H1 (cell line): ENCODE data around the gene EPRS1. TPM values are rescaled to one million over a fixed set of nuclear protein-coding genes. Genes with fewer than 3 reads are reported as not detected.

Experiments
- BACH1 ChIP-seq: IDR thresholded peaks from 2 replicates; pipeline ENCODE4 v1.6.1; 2012; ENCODE audit warnings: low read length, improper control_type of control experiment
- EGR1 ChIP-seq: IDR thresholded peaks from 2 replicates; pipeline ENCODE4 v1.6.1; 2011; ENCODE audit warnings: low read depth, low read length, borderline replicate concordance
- MAFK ChIP-seq: IDR thresholded peaks from 2 replicates; pipeline ENCODE4 v1.6.1; 2012; ENCODE audit warnings: low read depth, mild to moderate bottlenecking, improper control_type of control experiment, low read length
- RFX5 ChIP-seq: IDR thresholded peaks from 2 replicates; pipeline ENCODE4 v1.6.1; 2011; ENCODE audit warnings: low read depth, low read length, improper control_type of control experiment, borderline replicate concordance
- SIN3A ChIP-seq, 2 experiments: IDR thresholded peaks in 1 of 2; conservative IDR thresholded peaks in 1 of 2; 2 replicates each; pipeline ENCODE4 v1.6.1; 2011 to 2012; ENCODE audit warnings: low read length in 2 of 2, improper control_type of control experiment in 1 of 2, low read depth in 1 of 2, mild to moderate bottlenecking in 1 of 2
- TCF12 ChIP-seq: IDR thresholded peaks from 2 replicates; pipeline ENCODE4 v1.6.1; 2011; ENCODE audit warnings: low read depth, mild to moderate bottlenecking, low read length
- YY1 ChIP-seq: IDR thresholded peaks from 2 replicates; pipeline ENCODE4 v1.6.1; 2011; ENCODE audit warnings: low read depth, mild to moderate bottlenecking, low read length
- polyA plus RNA-seq, 7 experiments: library from polyadenylated mRNA; depleted of rRNA in 3 of 7; stranded (reverse) in 5 of 7; unstranded in 2 of 7; fragments of >200 nt in 5 of 7; fragments of 200-250 nt in 2 of 7; gene quantifications; 1 replicate in 5 of 7; 2 replicates in 1 of 7; 4 replicates in 1 of 7; pipeline versions ENCODE4 v1.2.1 to v1.2.3, GENCODE V29; 2011 to 2013; ENCODE audit warnings: missing spikeins in 2 of 7, mixed read lengths in 2 of 7
- total RNA-seq: library from RNA; stranded (reverse); fragmentation: NEBNext Ultra II Directional; extraction: Animal tissue kit (Norgen Biotek cat#: 25700); gene quantifications from 2 replicates; pipeline ENCODE4 v1.2.1, GENCODE V29; 2021
- TF ChIP-seq, protein P1 (sequence below): fragments of 300-600 bp; sonication (generic); IDR thresholded peaks from 2 replicates; pipeline ENCODE4 v1.7.1; 2012; ENCODE audit warnings: low read length, moderate library complexity, mild to moderate bottlenecking, inconsistent platforms; ENCODE audit not compliant: insufficient replicate concordance
- TF ChIP-seq, protein P2 (sequence below): IDR thresholded peaks from 2 replicates; pipeline ENCODE4 v1.6.1; 2011; ENCODE audit warnings: low read depth, mild to moderate bottlenecking, low read length; ENCODE audit not compliant: insufficient read depth

EPRS1 gene
- total and polyA plus RNA-seq, 2 of the 8 experiments (the other 6 are each of a cell fraction or from before 2014, with no cell fraction given), result 38.4 to 171 TPM

DNA sequence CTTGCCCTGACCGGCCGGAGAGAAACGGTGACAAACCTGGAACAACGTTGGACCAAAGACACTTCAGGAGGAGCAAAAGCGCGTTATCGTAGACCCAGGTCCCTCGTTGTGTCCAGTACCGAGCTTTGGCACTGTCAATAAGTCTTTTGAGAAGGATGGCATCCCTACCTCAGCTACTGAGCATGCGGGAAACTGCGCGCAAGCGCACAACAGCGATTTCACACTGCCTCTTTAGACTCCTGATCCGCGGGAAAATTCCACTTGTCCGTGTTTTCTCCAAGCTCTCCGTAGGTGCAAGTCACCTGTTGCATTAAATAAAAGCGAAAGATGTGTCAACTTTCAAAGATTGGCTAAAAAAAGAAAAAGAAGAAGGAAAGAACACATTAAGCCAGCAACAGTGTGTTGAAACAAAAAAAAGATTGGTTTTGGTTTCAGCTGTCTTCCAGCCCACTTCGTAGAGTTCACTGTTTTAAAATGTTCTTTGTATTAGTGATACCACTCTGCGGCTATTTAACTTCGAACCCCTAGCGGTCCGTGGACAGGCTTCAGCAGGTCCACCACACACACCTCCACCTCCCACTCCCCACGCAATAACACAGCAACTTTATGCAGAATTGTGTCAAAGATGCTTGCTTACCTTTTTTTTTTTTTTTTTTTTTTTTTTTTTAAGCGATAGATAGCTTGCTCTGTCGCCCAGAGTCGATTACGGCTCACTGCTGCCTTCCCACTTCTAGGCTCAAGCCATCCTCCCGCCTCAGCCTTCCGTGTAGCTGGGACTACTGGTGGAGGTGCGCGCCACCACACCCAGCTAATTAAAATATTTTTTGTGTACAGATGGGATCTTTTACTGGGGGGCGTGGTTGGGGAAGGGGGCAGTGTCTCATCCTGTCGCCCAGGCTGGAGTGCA, 43.6 kb upstream of the EPRS1 start, which contains the start of gene BPNT1 (continued):
- TF ChIP-seq, protein P1, sequence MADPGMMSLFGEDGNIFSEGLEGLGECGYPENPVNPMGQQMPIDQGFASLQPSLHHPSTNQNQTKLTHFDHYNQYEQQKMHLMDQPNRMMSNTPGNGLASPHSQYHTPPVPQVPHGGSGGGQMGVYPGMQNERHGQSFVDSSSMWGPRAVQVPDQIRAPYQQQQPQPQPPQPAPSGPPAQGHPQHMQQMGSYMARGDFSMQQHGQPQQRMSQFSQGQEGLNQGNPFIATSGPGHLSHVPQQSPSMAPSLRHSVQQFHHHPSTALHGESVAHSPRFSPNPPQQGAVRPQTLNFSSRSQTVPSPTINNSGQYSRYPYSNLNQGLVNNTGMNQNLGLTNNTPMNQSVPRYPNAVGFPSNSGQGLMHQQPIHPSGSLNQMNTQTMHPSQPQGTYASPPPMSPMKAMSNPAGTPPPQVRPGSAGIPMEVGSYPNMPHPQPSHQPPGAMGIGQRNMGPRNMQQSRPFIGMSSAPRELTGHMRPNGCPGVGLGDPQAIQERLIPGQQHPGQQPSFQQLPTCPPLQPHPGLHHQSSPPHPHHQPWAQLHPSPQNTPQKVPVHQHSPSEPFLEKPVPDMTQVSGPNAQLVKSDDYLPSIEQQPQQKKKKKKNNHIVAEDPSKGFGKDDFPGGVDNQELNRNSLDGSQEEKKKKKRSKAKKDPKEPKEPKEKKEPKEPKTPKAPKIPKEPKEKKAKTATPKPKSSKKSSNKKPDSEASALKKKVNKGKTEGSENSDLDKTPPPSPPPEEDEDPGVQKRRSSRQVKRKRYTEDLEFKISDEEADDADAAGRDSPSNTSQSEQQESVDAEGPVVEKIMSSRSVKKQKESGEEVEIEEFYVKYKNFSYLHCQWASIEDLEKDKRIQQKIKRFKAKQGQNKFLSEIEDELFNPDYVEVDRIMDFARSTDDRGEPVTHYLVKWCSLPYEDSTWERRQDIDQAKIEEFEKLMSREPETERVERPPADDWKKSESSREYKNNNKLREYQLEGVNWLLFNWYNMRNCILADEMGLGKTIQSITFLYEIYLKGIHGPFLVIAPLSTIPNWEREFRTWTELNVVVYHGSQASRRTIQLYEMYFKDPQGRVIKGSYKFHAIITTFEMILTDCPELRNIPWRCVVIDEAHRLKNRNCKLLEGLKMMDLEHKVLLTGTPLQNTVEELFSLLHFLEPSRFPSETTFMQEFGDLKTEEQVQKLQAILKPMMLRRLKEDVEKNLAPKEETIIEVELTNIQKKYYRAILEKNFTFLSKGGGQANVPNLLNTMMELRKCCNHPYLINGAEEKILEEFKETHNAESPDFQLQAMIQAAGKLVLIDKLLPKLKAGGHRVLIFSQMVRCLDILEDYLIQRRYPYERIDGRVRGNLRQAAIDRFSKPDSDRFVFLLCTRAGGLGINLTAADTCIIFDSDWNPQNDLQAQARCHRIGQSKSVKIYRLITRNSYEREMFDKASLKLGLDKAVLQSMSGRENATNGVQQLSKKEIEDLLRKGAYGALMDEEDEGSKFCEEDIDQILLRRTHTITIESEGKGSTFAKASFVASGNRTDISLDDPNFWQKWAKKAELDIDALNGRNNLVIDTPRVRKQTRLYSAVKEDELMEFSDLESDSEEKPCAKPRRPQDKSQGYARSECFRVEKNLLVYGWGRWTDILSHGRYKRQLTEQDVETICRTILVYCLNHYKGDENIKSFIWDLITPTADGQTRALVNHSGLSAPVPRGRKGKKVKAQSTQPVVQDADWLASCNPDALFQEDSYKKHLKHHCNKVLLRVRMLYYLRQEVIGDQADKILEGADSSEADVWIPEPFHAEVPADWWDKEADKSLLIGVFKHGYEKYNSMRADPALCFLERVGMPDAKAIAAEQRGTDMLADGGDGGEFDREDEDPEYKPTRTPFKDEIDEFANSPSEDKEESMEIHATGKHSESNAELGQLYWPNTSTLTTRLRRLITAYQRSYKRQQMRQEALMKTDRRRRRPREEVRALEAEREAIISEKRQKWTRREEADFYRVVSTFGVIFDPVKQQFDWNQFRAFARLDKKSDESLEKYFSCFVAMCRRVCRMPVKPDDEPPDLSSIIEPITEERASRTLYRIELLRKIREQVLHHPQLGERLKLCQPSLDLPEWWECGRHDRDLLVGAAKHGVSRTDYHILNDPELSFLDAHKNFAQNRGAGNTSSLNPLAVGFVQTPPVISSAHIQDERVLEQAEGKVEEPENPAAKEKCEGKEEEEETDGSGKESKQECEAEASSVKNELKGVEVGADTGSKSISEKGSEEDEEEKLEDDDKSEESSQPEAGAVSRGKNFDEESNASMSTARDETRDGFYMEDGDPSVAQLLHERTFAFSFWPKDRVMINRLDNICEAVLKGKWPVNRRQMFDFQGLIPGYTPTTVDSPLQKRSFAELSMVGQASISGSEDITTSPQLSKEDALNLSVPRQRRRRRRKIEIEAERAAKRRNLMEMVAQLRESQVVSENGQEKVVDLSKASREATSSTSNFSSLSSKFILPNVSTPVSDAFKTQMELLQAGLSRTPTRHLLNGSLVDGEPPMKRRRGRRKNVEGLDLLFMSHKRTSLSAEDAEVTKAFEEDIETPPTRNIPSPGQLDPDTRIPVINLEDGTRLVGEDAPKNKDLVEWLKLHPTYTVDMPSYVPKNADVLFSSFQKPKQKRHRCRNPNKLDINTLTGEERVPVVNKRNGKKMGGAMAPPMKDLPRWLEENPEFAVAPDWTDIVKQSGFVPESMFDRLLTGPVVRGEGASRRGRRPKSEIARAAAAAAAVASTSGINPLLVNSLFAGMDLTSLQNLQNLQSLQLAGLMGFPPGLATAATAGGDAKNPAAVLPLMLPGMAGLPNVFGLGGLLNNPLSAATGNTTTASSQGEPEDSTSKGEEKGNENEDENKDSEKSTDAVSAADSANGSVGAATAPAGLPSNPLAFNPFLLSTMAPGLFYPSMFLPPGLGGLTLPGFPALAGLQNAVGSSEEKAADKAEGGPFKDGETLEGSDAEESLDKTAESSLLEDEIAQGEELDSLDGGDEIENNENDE, result peak; percentile 81
- TF ChIP-seq YY1, result peak; percentile 70
- TF ChIP-seq MAFK, result no peak
- TF ChIP-seq EGR1, result peak; percentile 82
- TF ChIP-seq SIN3A (conservative IDR thresholded peaks at IDR 0.05 in 1 of 2, IDR thresholded peaks at IDR 0.05 in 1 of 2; ENCODE audit: low read depth in 1 of 2, low read length in 2 of 2), result peak; percentile 68 to 96; a peak in 2 of 4 replicates
- TF ChIP-seq BACH1, result no peak
- TF ChIP-seq, protein P2, sequence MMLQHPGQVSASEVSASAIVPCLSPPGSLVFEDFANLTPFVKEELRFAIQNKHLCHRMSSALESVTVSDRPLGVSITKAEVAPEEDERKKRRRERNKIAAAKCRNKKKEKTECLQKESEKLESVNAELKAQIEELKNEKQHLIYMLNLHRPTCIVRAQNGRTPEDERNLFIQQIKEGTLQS, result no peak
- 0 out of 2 replicates have a peak, but pooled peaks have one; percentile 25 for TF ChIP-seq TCF12
- TF ChIP-seq RFX5, result peak; percentile 64; the same call in 1 of the 2 replicates
